ENCODE data around the gene MAST4.

Gene MAST4

DNA sequence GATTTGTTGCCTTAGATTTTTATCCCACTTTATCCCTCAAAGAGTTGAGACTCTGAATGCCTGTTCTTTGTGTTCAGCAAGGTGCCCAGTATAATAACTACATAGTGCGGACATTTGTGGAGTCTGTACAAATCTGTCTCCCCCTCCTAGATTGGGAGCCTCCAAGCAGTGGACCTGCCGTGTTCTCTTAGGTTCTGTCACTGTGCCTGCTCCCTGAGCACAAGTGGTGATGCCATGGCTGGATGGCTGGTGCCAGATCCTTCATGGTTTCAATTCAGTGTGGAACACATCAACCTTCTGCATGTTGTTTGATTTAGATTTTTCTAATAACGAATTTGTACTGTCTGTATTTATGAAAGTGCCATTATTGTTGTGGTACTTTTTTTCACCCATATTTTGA is 307.5 kb downstream of the MAST4 start:
- Histone ChIP-seq H3K4me2 (ENCODE audit: low read length) (no peak overlapping the region), H3K27me3 (ENCODE audit: low read depth, low read length) (peaks cover 4% of the 10 kb centered on the region; the same call in 1 of the 2 replicates), H3K9ac (ENCODE audit: low read length) (no peak overlapping the region), H3K9me3 (ENCODE audit: insufficient read depth, low read length) (no peaks in the 10 kb centered on the region), H4K20me1 (ENCODE audit: insufficient read depth, low read length) (no peaks in the 10 kb centered on the region), H3K4me3 (ENCODE audit: low read length) (no peak overlapping the region), H3K27ac (ENCODE audit: low read length) (no peak overlapping the region), H2AFZ (ENCODE audit: low read depth, low read length) (no peak overlapping the region), H3K4me1 (ENCODE audit: low read length) (no peaks in the 10 kb centered on the region), H3K79me2 (ENCODE audit: low read length) (no peaks in the 10 kb centered on the region), H3K36me3 (replicated peaks; ENCODE audit: low read depth, low read length) (no peaks in the 10 kb centered on the region)
- TF ChIP-seq, protein P1, sequence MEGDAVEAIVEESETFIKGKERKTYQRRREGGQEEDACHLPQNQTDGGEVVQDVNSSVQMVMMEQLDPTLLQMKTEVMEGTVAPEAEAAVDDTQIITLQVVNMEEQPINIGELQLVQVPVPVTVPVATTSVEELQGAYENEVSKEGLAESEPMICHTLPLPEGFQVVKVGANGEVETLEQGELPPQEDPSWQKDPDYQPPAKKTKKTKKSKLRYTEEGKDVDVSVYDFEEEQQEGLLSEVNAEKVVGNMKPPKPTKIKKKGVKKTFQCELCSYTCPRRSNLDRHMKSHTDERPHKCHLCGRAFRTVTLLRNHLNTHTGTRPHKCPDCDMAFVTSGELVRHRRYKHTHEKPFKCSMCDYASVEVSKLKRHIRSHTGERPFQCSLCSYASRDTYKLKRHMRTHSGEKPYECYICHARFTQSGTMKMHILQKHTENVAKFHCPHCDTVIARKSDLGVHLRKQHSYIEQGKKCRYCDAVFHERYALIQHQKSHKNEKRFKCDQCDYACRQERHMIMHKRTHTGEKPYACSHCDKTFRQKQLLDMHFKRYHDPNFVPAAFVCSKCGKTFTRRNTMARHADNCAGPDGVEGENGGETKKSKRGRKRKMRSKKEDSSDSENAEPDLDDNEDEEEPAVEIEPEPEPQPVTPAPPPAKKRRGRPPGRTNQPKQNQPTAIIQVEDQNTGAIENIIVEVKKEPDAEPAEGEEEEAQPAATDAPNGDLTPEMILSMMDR (IDR thresholded peaks at IDR 0.05; ENCODE audit: low read depth, low read length), result no peak
- TF ChIP-seq EZH2phosphoT487 (IDR thresholded peaks at IDR 0.05; ENCODE audit: low read depth), result no peak

DNA sequence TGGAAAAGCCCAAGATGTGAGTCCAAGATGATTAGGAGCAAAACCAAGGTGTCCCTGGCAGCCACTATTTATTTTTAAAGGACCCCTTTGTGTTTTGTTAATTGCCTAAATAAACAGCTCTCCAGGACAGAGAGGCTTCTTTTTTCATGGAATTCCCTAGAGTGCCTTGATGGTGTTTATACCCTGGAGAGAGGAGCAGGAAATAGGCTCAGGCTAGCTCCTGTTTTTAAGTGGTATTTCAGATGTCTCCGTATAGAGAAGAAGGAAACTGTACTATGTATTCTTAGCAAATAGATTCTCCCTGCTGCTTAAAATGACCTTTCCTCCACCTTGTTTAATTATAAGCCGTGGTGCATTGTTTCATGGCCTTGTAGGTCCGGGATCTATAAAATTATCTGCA is 308.0 kb downstream of the MAST4 start:
- no peak for TF ChIP-seq EZH2phosphoT487 (IDR thresholded peaks at IDR 0.05; ENCODE audit: low read depth)
- TF ChIP-seq, protein P1 (IDR thresholded peaks at IDR 0.05; ENCODE audit: low read depth, low read length), result no peak
- no peaks in the 10 kb centered on the region for H3K4me1 ChIP-seq (ENCODE audit: low read length)
- no peaks in the 10 kb centered on the region for H3K36me3 ChIP-seq (replicated peaks; ENCODE audit: low read depth, low read length)
- H4K20me1 ChIP-seq (ENCODE audit: insufficient read depth, low read length), result no peaks in the 10 kb centered on the region
- H3K27ac ChIP-seq (ENCODE audit: low read length), result no peak overlapping the region
- H3K9me3 ChIP-seq (ENCODE audit: insufficient read depth, low read length), result no peaks in the 10 kb centered on the region
- no peak overlapping the region for H3K4me3 ChIP-seq (ENCODE audit: low read length)
- H3K27me3 ChIP-seq (ENCODE audit: low read depth, low read length), result 0 out of 2 replicates have a peak, but pooled peaks cover 2% of the 10 kb centered on the region
- H2AFZ ChIP-seq (ENCODE audit: low read depth, low read length), result no peak overlapping the region
- H3K79me2 ChIP-seq (ENCODE audit: low read length), result no peaks in the 10 kb centered on the region
- no peak overlapping the region for H3K4me2 ChIP-seq (ENCODE audit: low read length)
- H3K9ac ChIP-seq (ENCODE audit: low read length), result no peak overlapping the region

DNA sequence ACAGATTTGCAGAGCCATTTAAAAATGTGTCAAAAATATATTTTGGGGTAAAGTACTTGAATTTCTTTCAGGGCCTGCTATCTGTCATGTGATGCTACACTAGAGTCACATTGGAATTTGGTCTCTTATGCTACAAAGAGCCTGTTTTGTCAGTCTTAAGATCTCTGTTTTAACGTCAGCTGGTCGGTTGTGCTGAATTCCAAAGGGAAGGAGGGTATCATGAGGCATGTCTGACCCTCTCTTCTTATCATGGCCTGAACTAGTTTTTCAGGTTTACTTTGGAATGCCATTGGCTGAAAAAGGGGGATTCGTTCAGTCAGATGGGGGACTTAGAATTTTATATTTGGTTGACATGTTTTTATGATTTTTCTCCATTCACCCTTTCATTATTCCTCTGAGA is 309.8 kb downstream of the MAST4 start:
- H3K9ac ChIP-seq (ENCODE audit: low read length), result no peak overlapping the region
- no peaks in the 10 kb centered on the region for H3K27me3 ChIP-seq (ENCODE audit: low read depth, low read length)
- no peak overlapping the region for H3K27ac ChIP-seq (ENCODE audit: low read length)
- H4K20me1 ChIP-seq (ENCODE audit: insufficient read depth, low read length), result no peaks in the 10 kb centered on the region
- no peak overlapping the region for H3K4me2 ChIP-seq (ENCODE audit: low read length)
- H3K4me1 ChIP-seq (ENCODE audit: low read length), result no peaks in the 10 kb centered on the region
- no peak for TF ChIP-seq EZH2phosphoT487 (IDR thresholded peaks at IDR 0.05; ENCODE audit: low read depth)
- TF ChIP-seq, protein P1 (IDR thresholded peaks at IDR 0.05; ENCODE audit: low read depth, low read length), result no peak
- no peak overlapping the region for H3K4me3 ChIP-seq (ENCODE audit: low read length)
- no peak overlapping the region for H2AFZ ChIP-seq (ENCODE audit: low read depth, low read length)
- H3K9me3 ChIP-seq (ENCODE audit: insufficient read depth, low read length), result no peaks in the 10 kb centered on the region
- H3K79me2 ChIP-seq (ENCODE audit: low read length), result no peaks in the 10 kb centered on the region
- H3K36me3 ChIP-seq (replicated peaks; ENCODE audit: low read depth, low read length), result no peaks in the 10 kb centered on the region

DNA sequence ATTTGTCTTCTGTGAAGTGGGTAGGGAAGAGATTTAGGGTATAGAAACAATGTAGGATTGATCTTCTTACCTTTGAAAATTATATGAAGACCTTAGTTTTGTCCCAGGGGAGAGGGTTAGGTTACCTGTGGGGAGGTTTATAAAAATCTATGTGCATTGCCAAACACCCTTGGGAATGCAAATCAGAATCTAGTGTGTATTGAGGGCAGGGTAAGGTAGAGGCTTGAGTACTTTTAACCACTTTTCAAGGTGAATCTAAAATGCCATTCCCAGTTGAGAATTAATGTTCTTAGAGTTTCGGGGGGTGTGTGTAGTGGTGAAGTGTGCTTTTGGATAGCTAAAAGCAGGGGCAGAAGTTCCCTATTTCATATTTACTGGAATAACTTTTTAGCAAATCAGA is 312.0 kb downstream of the MAST4 start:
- Histone ChIP-seq H3K36me3 (replicated peaks; ENCODE audit: low read depth, low read length) (no peaks in the 10 kb centered on the region), H3K27me3 (ENCODE audit: low read depth, low read length) (no peaks in the 10 kb centered on the region), H3K27ac (ENCODE audit: low read length) (no peak overlapping the region)

More for the DNA sequence above, 312.0 kb downstream of the MAST4 start:
- Histone ChIP-seq H4K20me1 (ENCODE audit: insufficient read depth, low read length) (no peaks in the 10 kb centered on the region), H3K4me2 (ENCODE audit: low read length) (no peak overlapping the region), H3K4me3 (ENCODE audit: low read length) (no peak overlapping the region), H2AFZ (ENCODE audit: low read depth, low read length) (no peak overlapping the region), H3K9ac (ENCODE audit: low read length) (no peak overlapping the region), H3K4me1 (ENCODE audit: low read length) (no peaks in the 10 kb centered on the region), H3K9me3 (ENCODE audit: insufficient read depth, low read length) (no peaks in the 10 kb centered on the region), H3K79me2 (ENCODE audit: low read length) (no peaks in the 10 kb centered on the region)
- TF ChIP-seq EZH2phosphoT487 (IDR thresholded peaks at IDR 0.05; ENCODE audit: low read depth), result no peak
- TF ChIP-seq, protein P1 (IDR thresholded peaks at IDR 0.05; ENCODE audit: low read depth, low read length), result no peak

Data from OCI-LY3 (cell line).